Neural crest cell (in vitro differentiated cells): ENCODE results near the gene ATP13A1. TPM values are rescaled to one million over a fixed set of nuclear protein-coding genes. Genes with fewer than 3 reads are reported as not detected.

Experiments used
- DNase-seq: peaks from one replicate; pipeline ENCODE4 v3.0.0; 2021; ENCODE audit warnings: low read depth, mixed read lengths, low spot score
- H3K27ac Mint-ChIP-seq: one replicate; pipeline ENCODE4 v1.8.0; 2021; ENCODE audit warnings: mild to moderate bottlenecking, mixed read lengths; ENCODE audit not compliant: unreplicated experiment
- H3K27me3 Mint-ChIP-seq: 2 replicates; pipeline ENCODE4 v1.8.0; 2021; ENCODE audit warnings: low read depth, mild to moderate bottlenecking, mixed read lengths
- H3K36me3 Mint-ChIP-seq: 2 replicates; pipeline ENCODE4 v1.8.0; 2021; ENCODE audit warnings: low read depth, mild to moderate bottlenecking, mixed read lengths
- H3K4me1 Mint-ChIP-seq: 2 replicates; pipeline ENCODE4 v1.8.0; 2021; ENCODE audit warnings: mixed read lengths
- H3K4me3 Mint-ChIP-seq: one replicate; pipeline ENCODE4 v1.8.0; 2021; ENCODE audit warnings: mild to moderate bottlenecking, mixed read lengths
- H3K9me3 Mint-ChIP-seq: 2 replicates; pipeline ENCODE4 v1.8.0; 2021; ENCODE audit warnings: mixed read lengths
- CTCF ChIP-seq: fragments of 200-600 bp; sonication (generic); conservative IDR thresholded peaks from 2 replicates; pipeline ENCODE4 v1.5.0; 2021; ENCODE audit warnings: antibody characterized with exemption, mild to moderate bottlenecking
- total RNA-seq: library from RNA; stranded (reverse); gene quantifications from 2 replicates; pipeline ENCODE4 v1.2.1, GENCODE V29; 2021

Gene ATP13A1
- total RNA-seq, 1 donor from 2014 or later: 75.1 TPM

DNA sequence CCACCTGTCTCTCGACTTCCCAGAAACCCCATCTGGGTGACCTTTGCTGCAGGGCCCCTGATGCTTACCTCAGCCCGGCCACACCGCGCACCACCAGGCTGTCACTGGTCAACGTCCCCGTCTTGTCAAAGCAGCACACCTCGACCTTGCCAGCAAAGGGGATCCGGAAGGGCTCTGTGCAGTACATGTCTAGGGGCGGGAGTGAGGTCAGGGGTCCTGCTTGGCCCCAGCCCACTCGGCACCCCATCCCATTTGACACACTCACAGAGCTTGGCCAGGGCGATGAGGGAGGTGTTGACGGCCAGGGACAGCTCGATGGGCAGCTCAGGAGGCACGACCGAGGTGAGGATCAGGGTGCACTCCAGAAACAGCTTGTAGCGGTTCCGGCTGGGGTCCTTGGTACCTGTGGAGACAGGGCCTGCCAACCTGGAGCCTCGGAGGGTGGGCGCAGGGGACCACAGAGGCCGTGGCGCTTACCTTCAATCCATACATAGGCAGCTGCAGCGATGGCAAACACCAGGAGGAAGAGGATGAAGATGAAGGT lies 8.4 kb downstream of the ATP13A1 start:
- H3K27me3 Mint-ChIP-seq: no peaks in the 10 kb centered on the region
- peaks cover 13% of the 10 kb centered on the region for H3K36me3 Mint-ChIP-seq
- H3K4me3 Mint-ChIP-seq: no peak overlapping the region
- DNase-seq: no peak
- no peaks in the 10 kb centered on the region for H3K9me3 Mint-ChIP-seq
- H3K27ac Mint-ChIP-seq: no peak overlapping the region
- H3K4me1 Mint-ChIP-seq: no peaks in the 10 kb centered on the region
- no peak for TF ChIP-seq CTCF

DNA sequence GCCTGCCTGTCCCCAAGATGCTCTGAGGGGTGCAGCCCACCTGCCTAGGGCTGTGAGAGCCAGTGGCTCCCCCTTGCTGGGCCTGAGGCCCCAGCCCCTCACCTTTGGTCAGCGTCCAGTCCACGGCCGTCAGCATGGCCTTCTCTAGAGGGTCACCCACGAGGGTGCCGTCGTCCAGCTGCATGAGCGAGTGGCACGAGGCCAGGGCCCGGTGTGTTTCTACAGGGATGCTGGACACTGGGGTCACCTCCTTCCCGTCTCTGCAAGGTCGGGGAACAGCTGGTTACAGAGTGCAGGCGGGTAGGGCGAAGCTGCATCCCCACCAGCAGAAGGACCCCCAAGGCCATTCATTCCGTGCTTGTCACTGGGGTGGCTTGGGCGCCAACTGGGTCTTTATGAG lies 9.0 kb downstream of the ATP13A1 start:
- TF ChIP-seq CTCF: no peak
- no peak overlapping the region for H3K4me3 Mint-ChIP-seq
- H3K36me3 Mint-ChIP-seq: peaks cover 13% of the 10 kb centered on the region

DNA sequence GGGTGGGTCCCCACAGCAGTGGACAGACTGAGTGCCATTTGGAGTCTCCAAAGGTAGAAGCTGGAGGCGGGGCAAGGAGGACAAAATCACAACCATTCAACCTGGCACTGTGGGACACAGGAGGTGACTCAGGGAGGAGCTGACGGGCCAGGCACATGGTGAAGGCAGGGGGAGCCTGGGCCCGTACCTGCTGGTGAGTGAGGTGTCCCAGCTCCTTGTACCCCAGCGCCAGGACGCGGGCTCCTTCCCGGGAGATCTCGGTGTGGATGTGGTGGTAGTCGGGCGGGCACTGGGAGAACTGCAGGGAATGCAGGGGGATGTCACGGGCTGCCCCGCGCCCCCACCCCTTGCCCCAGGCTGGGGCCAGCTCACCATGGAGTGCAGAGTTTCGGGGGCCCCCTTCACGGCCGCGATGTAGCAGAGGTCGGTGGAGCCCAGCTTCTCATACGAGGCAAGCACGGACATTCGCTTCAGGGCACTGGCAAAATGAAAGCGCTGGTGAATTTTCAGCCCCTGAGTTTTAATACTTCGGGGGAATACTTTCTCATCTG lies 9.8 kb downstream of the ATP13A1 start:
- H3K9me3 Mint-ChIP-seq: no peaks in the 10 kb centered on the region
- H3K4me1 Mint-ChIP-seq: no peaks in the 10 kb centered on the region
- TF ChIP-seq CTCF: no peak

More for the DNA sequence above, 9.0 kb downstream of the ATP13A1 start:
- no peaks in the 10 kb centered on the region for H3K4me1 Mint-ChIP-seq
- no peak for DNase-seq
- no peaks in the 10 kb centered on the region for H3K27me3 Mint-ChIP-seq
- no peaks in the 10 kb centered on the region for H3K9me3 Mint-ChIP-seq
- H3K27ac Mint-ChIP-seq: no peak overlapping the region

DNA sequence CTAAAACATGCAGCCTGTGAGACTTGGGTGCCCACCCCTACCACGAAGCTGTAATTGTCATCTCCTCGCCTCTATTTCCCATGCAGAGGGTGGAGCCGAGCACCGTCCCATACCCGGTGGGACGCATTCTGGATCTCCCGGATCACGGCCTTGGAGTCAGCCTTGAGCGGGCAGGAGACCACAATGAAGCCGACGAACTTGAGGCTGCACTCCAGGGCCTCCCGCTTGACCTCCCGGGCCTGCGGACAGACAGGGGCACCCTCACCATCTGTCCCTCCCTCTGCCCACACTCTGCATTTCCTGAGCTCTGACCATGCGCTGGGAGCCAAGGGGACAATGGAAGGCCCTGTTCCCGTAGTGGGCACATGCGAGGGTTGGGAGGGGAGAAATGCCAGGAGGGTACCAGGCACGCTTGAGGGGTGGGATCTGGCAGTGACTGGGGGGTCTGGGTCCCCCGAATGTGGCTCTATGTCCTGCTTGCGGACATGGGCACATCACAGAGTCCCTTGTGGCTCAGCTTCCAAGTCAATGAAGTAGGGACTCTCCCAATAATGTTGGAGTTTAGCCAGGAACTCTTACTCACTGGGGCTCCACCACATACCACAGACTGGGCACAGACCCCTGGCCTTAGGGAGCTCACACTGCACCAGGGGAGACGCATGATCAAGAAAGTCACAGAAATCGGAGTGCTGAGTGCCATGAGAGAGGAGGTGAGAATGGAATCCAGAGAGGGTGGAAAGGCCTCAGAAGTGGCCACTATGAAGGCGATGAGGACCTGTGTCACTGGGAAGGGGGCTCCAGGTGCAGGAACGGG lies 10.8 kb downstream of the ATP13A1 start:
- Mint-ChIP-seq H3K36me3 (peaks cover 13% of the 10 kb centered on the region), H3K27me3 (no peaks in the 10 kb centered on the region), H3K4me3 (no peak overlapping the region), H3K27ac (no peak overlapping the region), H3K9me3 (no peaks in the 10 kb centered on the region), H3K4me1 (no peaks in the 10 kb centered on the region)
- TF ChIP-seq CTCF: no peak
- DNase-seq: no peak

More for the DNA sequence above, 9.8 kb downstream of the ATP13A1 start:
- no peaks in the 10 kb centered on the region for H3K27me3 Mint-ChIP-seq
- H3K4me3 Mint-ChIP-seq: no peak overlapping the region
- H3K27ac Mint-ChIP-seq: no peak overlapping the region
- peaks cover 16% of the 10 kb centered on the region for H3K36me3 Mint-ChIP-seq
- no peak for DNase-seq

GRCh38 chr19:19651076-19651475 lies 12.4 kb downstream of the ATP13A1 start:
- no peaks in the 10 kb centered on the region for H3K27me3 Mint-ChIP-seq
- H3K9me3 Mint-ChIP-seq: no peaks in the 10 kb centered on the region
- no peak overlapping the region for H3K4me3 Mint-ChIP-seq
- H3K27ac Mint-ChIP-seq: no peak overlapping the region
- peaks cover 11% of the 10 kb centered on the region for H3K36me3 Mint-ChIP-seq
- no peak for TF ChIP-seq CTCF
- no peak for DNase-seq
- no peaks in the 10 kb centered on the region for H3K4me1 Mint-ChIP-seq
